Dedifferentiated amniotic fluid mesenchymal stem cell (primary cell): ENCODE results near the gene OSBPL10.

Experiments used
- DNase-seq: peaks from one replicate; pipeline ENCODE4 v3.0.0-alpha.2; 2016; ENCODE audit errors: extremely low spot score

Gene OSBPL10

DNA sequence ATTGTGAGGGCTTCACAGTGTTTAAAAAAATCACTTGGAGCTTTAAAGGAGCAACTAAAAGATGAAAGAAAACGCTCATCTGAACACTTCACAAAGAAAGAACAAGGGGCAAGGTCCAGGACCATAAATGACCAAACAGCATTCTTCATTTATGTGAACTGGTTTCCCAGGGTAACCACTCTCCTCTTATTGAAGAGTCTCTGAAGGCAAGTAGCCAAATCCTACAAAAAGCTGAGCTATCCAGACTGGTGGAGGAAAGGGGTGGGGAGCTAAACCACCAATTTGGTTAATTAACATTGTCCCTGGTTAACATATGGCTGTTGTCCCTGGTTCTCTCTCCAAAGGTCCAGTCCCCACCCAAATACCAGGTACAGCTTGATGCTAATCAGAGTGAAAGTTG is 58.1 kb downstream of the OSBPL10 start:
- DNase-seq, result no peak

DNA sequence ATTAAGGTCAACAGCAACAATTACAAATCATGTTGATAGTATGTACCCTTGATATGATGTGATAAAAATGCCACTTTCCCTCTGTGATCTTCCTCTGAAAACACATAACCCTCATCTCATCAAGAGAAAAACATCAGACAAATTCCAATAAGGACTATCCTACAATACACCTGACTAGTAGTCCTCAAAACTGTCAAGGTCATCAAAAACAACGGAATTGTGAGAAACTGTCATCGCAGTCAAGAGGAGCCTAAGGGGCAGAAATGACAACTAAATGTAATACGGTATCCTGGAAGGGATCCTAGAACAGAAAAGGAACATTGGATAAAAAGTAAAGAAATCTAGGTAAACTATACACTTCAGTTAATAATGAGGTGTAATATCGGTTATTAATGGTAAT is 59.2 kb downstream of the OSBPL10 start:
- DNase-seq, result no peak

DNA sequence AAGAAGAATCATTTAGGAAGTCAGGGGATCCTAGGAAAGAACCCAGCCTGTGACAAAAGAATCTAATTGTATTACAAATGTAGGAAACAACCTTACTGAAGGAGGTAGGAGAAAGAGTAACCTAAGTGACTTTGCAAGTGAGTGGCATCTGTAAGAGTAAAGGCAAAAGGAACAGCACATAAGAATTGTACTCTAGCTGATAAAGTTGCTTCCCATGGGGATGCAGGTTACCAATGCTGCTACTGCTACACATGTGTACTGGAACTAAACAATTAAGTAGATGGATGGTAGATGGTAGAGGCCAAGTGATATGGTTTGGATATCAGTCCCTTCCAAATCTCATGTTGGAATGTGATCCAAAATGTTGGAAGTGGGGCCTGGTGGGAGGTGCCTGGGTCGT is 60.8 kb downstream of the OSBPL10 start:
- no peak for DNase-seq

DNA sequence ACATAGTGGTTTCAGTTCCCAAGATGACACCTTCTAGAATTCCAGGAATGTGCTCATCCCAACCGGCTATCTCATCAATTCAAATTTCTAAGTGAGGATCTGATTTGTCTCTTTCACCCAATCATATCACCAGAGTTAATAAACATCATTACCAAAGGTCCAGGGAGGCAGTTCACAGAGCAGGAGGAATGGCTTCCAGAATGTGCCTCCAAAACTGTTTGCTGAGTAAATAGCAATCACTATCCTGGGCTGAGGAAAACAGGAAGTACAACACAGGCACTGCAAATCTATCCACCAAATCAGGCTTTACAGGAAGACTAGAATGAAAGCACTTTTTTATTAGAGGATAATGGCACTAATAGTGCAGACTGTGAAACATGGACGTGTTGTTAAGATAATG is 61.5 kb downstream of the OSBPL10 start:
- DNase-seq, result no peak

DNA sequence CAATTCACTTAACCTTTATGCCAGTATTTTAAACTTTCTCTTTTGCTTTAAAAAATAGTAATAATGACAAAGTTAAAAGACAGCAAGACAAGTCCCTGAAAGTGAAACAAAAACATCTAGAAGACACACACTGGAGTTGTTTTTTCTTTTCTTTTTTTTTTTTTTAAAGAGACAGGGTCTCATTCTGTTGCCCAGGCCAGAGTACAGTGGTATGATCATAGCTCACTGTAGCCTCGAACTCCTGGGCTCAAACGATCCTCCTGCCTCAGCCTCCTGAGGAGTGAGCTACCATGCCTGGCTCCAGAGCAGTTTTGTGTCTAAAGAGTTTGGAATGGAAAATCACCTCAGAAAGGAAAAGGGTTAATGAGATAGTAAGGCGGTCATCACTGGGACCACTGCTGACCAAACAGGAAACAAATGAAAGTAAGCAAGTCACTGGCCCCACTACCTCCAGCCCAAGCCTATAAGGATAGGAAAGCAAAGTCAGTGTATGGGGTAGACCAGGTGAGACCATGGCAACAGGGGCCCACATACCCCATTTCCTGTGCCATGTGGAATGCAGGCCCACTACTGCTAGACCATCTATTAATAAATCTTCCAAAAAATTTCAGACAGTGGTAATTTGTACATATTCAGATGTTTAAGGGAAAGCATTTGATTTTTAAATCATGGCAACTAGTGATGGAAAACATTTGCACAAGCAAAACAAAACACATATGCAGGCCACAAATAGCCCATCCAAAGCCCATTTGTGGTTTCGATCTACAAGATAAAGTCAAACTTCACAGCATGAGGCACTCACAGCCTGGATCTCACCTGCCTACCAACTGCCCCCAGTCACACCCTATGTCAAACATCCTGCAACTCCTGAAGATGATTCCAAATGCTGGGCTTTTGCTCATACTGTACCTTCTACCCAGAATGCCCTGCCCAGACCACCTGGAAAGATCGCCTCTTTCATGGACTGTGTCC is 62.6 kb downstream of the OSBPL10 start:
- DNase-seq, result no peak

DNA sequence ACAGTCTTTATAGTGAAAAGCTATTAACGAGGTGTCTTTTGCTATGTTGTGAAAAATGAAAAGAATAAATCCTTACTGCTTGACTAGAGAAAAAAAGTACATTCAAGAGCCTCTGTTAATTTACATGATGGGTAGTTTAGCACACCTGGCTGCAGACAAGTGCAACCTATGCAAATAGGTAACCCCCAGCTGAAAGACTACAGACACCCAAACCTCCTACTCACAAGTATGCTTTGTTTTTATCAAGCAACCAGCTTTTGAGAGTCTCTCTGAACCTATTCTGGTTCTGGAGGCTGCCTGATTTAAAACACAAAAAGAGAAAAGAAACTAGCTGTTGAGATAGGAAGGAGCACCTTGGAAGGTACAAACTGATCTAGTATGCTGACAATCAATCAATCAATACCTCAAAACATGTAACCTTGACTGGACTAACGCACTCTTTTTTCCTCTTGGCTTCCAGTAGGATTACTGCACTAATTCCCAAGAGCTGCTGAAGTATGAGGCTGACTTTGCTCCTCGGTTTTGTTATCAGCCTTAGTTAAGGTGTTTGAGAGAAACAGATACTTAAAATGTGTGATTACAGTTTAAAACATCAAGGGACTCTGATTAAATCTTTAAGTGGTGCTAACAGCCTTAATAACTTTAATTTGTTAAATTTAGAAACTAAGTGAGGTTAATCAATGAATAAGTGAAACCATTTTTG is 63.6 kb downstream of the OSBPL10 start:
- DNase-seq, result no peak

DNA sequence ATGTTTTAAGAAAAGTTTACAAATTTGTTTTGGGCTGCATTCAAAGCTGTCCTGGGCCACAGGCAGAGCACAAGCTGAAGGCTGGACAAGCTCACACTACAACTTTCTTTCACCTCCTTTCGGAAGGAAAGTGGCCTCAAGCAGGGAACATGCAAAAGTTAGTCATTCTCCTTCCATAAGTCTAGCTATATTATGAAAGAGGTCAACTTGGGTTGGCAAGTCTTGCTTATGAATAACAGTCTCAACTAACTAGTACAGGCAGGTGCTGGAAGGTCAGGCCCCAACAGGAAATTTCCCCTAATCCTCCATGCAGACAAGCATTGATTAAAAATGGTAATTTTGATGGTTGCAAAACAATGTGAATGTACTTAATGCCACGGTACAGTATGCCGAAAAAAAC is 69.4 kb downstream of the OSBPL10 start:
- DNase-seq, result no peak

DNA sequence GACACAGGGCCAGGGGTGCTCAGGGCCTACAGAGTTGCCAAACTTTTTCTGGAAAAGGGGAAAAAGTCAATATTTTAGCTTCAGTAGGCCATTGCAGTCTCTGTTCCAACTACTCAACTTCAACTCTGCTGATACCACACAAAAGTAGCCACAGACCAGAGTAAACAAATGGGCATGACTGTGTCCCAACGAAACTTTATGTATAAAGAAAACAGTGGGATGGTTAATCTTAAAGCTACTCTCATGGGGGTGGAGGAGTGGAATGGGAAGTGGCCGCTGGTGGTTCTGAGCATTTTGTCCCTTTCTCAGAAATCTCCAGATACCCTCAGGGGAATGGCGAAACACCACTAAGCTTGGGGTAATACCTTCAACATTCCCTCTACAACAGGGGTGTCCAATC is 69.9 kb downstream of the OSBPL10 start:
- no peak for DNase-seq

DNA sequence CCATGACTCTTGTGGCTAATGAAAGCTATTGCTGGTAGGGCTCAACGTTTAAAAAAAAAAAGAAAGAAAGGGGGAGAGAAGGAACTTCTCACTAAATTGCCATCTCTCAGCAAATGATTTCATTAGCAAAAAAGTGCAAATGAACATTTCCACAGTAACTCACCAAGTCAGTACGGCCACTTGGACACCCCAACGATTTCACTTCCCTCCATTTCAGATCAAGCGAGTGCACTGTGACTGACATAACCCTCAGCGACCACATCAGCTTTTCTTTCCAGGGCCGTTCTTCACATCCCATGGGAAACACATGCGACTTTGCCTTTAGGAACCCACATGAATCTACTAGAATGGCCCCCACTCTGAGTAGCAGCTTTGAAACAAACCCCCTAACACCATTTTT is 71.6 kb downstream of the OSBPL10 start:
- no peak for DNase-seq

DNA sequence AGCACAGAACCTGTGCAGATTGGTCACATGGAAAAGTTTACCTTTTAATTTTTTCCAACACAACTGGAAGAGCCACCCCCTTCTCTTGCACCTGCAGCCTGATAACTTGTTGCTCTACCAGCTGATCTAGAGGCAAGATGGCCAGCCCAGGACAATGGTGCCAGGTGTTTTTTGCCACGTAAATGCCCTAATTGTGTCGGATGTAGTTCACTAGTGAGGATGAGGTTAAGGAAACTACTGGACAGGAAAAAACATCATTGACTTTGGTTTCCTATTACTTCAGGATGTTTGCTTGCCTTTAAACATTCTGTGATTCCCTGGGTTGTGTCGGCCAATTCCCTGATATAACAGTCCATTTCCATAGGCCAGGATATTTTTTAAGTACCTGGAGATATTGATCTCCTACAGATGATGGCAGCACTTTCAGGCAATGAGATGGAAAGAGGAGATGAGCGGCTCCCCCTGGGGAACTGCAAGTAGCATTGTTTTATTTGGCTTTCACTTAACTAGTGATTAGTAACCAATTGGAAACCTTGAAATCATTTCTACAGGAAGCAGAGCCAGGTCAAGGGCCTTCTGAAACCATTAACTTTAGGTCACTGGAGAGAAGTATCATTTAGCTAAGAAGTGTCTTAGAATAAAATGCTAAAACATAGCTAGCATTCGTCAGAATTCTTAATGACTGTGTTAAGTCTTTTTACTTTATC is 72.5 kb downstream of the OSBPL10 start:
- DNase-seq, result no peak

DNA sequence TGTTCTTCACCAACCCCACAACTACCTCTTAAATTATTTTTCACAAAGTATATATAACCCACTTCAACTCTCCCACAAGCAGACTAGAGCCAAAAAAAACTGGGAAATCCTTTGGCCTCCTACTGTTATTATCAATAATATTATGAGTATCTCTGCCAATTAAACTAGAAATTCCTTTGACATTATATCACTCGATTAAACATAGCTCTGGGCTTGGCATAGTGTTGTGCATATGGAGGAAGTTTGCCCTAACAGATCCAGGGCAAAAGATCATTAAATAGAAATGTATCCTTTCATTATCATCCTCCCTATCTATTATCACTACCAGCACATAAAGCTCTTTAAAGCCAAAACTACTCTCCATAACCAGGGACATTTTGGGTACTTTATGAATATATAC is 74.9 kb downstream of the OSBPL10 start:
- DNase-seq, result no peak

DNA sequence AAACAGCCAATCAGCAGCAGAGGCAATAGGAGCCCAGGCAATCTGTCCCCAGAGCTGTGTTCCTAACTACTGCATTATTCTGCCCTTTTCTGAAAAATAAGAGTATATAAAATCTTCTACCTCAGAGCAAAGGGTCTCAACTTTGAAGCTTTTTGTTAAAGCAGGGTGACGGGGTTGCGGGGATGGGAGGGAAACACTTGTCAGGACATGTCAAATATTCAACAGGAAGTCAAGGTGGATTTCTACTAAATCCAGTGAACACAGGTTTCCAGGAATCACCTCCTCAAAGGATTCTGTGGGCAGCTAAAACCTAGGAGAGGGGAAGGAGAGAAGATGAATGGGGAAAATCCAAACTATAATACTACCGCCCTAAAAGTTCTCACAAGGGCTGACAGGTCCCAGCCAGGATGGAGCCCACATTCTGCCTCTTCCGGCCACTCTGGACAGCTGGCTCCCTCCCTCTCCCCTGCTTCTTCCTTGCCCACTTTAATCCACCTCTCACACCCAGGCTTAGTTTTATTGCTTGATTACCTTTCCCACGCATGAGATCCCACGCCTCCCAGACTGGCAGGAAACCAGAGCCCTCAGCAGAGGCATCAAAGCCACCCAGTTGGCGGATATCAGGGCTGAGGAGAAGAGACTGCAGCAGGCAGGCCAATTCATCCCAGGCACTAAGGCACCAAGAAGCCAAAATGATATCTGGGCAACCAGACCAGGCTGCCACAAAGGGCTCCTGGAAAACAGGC is 77.2 kb downstream of the OSBPL10 start:
- DNase-seq, result no peak

DNA sequence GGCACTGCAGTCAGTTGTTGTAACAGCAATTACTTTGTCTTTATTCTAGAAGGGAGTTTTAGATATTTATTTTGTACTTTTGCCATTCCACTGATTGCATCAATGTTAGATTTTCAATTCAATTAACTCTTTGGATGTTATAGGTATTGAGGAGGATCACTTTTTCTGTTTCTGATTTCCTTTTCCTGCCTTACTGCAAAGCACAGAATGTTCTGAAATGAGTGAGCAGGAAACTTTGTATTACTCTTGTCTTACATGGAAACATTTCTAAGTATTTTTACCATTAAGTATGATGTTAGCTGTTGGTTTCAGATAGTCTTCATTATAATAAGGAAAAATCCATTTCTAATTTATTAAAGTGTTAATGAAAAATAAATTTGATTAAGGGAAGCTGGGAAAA is 80.5 kb downstream of the OSBPL10 start:
- no peak for DNase-seq

DNA sequence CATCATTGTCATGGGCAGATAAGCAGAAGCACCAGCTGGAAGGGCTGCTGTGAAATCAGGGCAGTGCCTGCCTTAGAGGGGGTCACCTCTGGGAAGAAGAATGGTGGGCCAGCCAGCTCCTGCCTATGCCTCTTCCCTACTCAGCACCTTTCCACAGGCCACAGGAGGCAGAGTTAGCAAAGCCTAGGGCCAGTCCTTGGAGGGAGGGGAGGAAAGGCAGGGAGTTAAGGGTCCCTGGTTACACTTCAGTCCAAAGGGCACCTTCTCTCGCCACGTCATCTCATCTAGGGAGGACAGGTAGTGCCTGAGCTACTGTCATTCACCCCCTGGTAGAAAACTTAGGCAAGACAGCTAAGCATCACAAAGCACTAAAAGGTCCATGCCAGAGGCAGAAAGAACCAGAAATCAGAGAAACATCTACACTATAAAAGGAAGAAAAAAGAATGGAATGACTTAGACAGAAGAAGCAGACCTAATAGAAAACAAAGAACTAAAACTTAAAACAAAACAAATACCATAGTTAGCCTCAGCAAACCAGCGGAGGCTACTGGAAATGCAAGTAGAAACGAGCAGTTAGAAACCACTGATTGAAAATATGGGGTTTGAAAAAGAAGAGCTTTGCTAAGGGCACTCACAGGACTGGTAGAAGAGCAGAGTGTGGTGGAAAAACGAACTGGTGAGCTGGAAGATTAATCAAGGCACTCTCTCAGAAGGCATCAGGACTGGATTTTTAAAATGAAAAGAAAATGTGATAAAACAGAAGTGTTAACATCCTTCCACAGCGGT is 84.2 kb downstream of the OSBPL10 start:
- DNase-seq, result no peak

DNA sequence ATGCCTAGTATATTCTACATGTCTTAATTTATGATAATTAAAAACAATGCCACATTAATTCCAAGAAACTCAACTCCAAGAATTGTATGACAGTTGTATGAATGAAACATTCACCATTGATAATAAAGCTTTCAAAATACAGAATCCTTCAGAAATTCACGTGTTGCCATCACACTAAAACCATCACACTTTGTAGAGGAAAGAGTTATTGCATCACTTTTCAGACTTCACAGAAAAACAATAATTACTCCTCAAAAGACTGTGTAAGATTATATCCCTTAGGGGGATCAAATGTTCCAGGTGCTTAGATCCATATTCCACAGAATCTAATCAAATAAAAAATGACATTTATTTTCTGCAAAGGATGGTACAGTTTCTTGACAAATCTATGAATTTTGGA is 85.0 kb downstream of the OSBPL10 start:
- DNase-seq, result no peak

DNA sequence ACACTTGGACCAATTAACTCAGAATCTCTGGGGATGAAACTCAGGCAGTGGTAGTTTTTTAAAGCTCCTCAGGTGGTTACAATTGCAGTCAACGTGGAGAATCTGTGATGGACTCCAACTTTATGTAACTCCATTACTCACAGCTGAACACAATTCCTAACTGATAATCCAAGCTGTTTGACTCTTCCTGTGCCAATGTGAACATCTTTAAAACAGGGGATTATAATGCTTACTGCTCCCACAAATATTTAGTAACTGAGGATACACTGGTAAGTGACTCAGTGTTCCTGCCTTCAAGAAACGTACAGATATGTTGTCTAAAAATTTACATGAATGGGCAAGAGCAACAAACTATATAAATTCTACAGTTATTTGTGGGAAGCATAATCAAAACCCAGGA is 85.6 kb downstream of the OSBPL10 start:
- no peak for DNase-seq

DNA sequence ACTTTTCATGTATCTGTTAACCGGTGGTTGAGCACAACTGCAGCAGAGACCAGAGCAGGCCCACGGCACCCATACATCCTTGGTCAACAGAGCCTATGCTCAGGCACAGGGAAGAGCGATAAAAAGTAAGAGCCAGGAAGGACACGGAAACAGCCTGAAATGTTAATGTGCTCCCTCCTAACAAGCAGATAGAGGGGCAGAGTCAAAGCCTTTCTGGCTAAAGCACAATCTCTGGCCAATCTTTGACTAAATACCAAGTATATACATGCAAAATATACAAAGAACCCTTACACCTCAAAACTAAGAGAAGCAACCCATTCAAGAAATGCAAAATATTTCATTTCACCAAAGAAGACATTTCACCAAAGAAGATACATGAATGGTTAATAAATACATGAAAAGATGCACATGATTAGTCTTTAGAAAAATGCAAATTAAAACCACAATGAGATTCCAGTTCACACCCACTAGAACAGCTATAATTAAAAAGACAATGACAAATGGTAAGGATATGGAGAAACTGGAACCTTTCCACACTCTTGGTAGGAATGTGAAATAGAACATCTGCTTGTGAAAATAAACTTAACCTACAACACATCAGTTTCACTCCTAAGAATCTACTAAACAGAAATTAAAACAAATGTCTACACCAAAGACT is 88.0 kb downstream of the OSBPL10 start:
- DNase-seq, result no peak

DNA sequence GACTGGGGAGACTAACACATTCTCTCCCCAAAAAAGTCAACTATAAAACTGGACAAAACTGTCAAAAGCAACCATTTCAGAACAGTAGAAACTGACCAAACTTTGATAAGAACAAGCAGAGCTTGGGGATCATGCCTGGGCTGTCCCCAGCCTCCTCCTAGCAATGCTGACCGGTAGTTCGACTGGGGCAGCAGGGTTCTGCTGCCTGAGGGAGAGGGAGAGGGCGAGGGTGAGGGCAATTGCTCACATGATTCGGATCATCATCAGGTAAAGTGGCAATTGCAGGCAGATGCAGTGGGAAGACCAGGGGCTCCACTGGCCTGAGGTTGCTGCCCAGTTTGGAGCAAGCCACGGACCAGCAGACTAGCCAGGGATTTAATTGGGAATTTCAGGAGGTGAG is 88.6 kb downstream of the OSBPL10 start:
- DNase-seq, result no peak

DNA sequence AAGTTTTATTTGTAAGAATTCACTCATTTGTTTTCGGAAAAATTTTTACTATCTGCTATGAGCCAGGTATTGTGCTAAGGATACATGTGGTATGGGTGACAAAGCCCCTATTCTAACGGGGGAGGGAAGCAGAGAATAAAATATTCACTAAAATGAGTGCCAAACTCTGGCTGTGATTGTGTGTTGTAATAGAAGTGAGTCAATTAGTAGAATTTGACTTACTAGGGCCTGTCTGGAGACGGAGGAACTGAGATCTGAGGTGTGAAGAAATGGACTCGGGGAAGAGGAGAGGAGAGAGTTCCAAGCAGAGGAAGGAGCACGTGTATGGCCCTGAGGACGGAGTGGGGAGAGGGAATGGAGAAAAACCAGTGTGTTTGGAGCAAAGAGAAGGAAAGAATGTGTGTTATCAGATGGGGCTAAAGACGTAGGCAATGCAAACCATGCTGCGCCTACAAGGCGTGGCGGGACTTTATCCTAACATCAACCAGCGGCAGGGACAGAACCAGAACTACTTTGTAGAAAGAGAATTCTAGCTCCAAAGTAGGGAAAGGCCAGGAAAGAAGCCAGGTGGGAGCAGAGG is 89.1 kb downstream of the OSBPL10 start:
- DNase-seq, result no peak
